NCI-H2196 treated with DMSO at 0.1 percent for 48 hours (cell line): ENCODE measurements around the gene FYB1.

Experiments used
- DNase-seq: peaks from one replicate; lab custom pipeline; 2025; ENCODE audit not compliant: unreplicated experiment; lab: John Stamatoyannopoulos, UW

The FYB1 gene

GRCh38 chr5:39131210-39132127 is 87.9 kb downstream of the FYB1 start:
- DNase-seq = no peak

- no peak for DNase-seq
Observed at GRCh38 chr5:39130716-39131115, 88.6 kb downstream of the FYB1 start.

GRCh38 chr5:39121922-39122321 is 97.4 kb downstream of the FYB1 start:
- DNase-seq = no peak

GRCh38 chr5:39121315-39121714 is 98.0 kb downstream of the FYB1 start:
- DNase-seq = no peak

GRCh38 chr5:39120052-39120420 is 99.3 kb downstream of the FYB1 start:
- DNase-seq = no peak

- DNase-seq = no peak
Observed at GRCh38 chr5:39119404-39120051, 99.8 kb downstream of the FYB1 start.

GRCh38 chr5:39118638-39119037 is 100.7 kb downstream of the FYB1 start:
- DNase-seq = no peak

GRCh38 chr5:39117401-39117800 is 102.0 kb downstream of the FYB1 start:
- no peak for DNase-seq

GRCh38 chr5:39116344-39117170 is 102.8 kb downstream of the FYB1 start:
- no peak for DNase-seq

GRCh38 chr5:39115644-39116343 is 103.6 kb downstream of the FYB1 start:
- no peak for DNase-seq

- no peak for DNase-seq
Observed at GRCh38 chr5:39114155-39114554, 105.2 kb downstream of the FYB1 start.

- no peak for DNase-seq
Observed at GRCh38 chr5:39113354-39113953, 105.9 kb downstream of the FYB1 start.

- no peak for DNase-seq
Observed at GRCh38 chr5:39109606-39110005, 109.8 kb downstream of the FYB1 start.

GRCh38 chr5:39108987-39109386 is 110.4 kb downstream of the FYB1 start:
- DNase-seq = no peak

- no peak for DNase-seq
Observed at GRCh38 chr5:39107350-39107749, 112.0 kb downstream of the FYB1 start.

GRCh38 chr5:39106322-39106721 is 113.0 kb downstream of the FYB1 start:
- no peak for DNase-seq

- DNase-seq = no peak
Observed at GRCh38 chr5:39104221-39104620, 115.1 kb downstream of the FYB1 start.

GRCh38 chr5:39102684-39103155 is 116.6 kb downstream of the FYB1 start:
- no peak for DNase-seq

- DNase-seq = no peak
Observed at GRCh38 chr5:39100851-39101396, 118.4 kb downstream of the FYB1 start.

- DNase-seq = no peak
Observed at GRCh38 chr5:39100301-39100850, 119.0 kb downstream of the FYB1 start.
